Prostate gland (tissue), 2 donors: Measurements from ENCODE around the gene VWA3A.

ENCODE experiments used
- CTCF ChIP-seq, 4 experiments: fragments of 200-600 bp in 2 of 4; fragments of 450-650 bp in 2 of 4; sonication (generic) in 2 of 4; IDR thresholded peaks; 1 replicate in 3 of 4; 2 replicates in 1 of 4; pipeline ENCODE4 v1.5.1; 2016 to 2019; ENCODE audit warnings: antibody characterized with exemption in 4 of 4, mild to moderate bottlenecking in 2 of 4, moderate library complexity in 2 of 4
- POLR2A ChIP-seq: fragments of 450-650 bp; IDR thresholded peaks from one replicate; pipeline ENCODE4 v1.6.1; 2016; ENCODE audit warnings: antibody characterized with exemption, mild to moderate bottlenecking

GRCh38 chr16:22151246-22151998, 59.1 kb downstream of the VWA3A start:
- no peak for TF ChIP-seq POLR2A
- TF ChIP-seq CTCF (IDR thresholded peaks at IDR 0.05): no peak
